Posterior vena cava (tissue), 2 donors: ENCODE data around the gene AKAP10. TPM values are rescaled to one million over a fixed set of nuclear protein-coding genes. Genes with fewer than 3 reads are reported as not detected.
"Not testable (repeated sequence)": the region's sequence is repeated elsewhere in the genome, so short reads cannot be mapped to it uniquely, and the experiment has no call there.

Experiments
- DNase-seq: peaks from one replicate; pipeline ENCODE4 v3.0.0-alpha.2; 2020; ENCODE audit warnings: low spot score
- intact Hi-C, 2 donors: fragments of 100-400 bp; cut with DNase I; formaldehyde crosslinking; loops; one replicate each; pipeline versions ENCODE4 v1.14.1 to v1.14.2; 2022 to 2023
- total RNA-seq, 2 donors: library from RNA; stranded (reverse); fragmentation: NEBNext Ultra II Directional; extraction: Animal tissue kit (Norgen Biotek cat#: 25700); gene quantifications; one replicate each; pipeline ENCODE4 v1.2.1, GENCODE V29; 2021
- donor health status: DM: yes; HTN: yes; CAD: no.
- donor health status: DM: yes; HTN: yes; CAD: no.

The AKAP10 gene
- total RNA-seq, 2 donors from 2014 or later: 35.5 to 37.0 TPM

- intact Hi-C loops: no loop called here
- no peak for DNase-seq
Measured at GRCh38 chr17:19986941-19987861, 9.6 kb upstream of the AKAP10 start.

GRCh38 chr17:19979917-19980770 is 2.5 kb upstream of the AKAP10 start:
- peak; percentile 87 for DNase-seq
- intact Hi-C loops: no loop called here

- intact Hi-C loops: no loop called here
- no peak for DNase-seq
Measured at GRCh38 chr17:19978805-19979211, 1.2 kb upstream of the AKAP10 start.

GRCh38 chr17:19978209-19978802 is 678 bp upstream of the AKAP10 start:
- DNase-seq: no peak
- intact Hi-C loops: no loop called here

GRCh38 chr17:19975601-19976000 is 2.0 kb downstream of the AKAP10 start:
- no peak for DNase-seq
- intact Hi-C loops: no loop called here

DNA sequence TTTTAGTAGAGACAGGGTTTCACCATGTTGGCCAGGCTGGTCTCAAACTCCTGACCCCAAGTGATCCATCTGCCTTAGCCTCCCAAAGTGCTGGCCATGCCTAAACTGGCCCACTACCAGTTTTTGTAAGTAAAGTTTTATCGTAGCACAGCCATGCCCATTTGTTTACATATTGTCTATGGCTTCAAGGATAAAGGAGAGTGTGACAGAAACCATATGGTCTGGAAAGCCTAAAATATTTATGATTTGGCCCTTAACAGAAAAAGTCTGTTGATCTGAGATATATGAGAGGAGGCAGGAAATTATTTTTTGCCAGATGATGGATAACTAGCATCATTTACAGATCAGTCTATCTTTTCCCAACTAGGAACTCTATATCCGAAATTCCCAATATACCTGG is 4.5 kb downstream of the AKAP10 start:
- no peak for DNase-seq
- intact Hi-C loops: no loop called here

DNA sequence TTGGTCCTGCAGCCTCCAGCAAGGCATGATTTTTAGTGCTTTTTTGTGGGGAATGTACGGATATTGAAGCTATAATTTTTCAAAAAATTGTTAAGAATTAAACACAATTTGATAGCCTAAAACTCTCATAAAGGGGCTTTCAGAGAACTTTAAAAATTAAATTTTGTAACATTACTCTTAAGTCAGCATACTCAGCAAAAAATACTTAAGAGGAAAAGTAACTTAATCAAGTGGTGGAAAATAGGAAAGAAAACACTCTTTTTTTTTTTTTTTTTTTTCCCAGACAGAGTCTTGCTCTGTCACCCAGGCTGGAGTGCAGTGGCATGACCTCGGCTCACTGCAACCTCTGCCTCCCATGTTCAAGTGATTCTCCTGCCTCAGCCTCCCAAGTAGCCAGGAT is 14.7 kb downstream of the AKAP10 start:
- DNase-seq, intact Hi-C loops: not testable (repeated sequence)

DNA sequence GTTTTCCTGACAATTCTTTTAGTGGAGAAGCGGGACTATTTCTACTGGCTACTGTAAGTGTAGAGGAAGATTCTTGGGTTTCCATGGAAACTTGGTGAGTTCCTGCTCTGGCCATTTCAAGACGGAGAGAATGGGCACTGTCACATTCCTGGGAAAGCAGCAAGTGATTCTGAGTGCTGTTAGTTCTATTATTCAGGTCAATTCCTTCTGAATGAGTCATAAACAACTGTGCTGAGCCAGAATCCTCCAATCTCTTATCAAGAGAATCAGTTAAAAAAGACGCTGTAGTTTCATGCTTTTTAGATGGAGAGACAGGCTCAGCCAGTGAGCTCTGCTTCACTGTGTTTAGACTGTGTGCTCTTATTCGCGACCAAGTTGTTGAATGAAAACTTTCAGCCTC is 19.6 kb downstream of the AKAP10 start:
- no peak for DNase-seq
- intact Hi-C loops: no loop called here

DNA sequence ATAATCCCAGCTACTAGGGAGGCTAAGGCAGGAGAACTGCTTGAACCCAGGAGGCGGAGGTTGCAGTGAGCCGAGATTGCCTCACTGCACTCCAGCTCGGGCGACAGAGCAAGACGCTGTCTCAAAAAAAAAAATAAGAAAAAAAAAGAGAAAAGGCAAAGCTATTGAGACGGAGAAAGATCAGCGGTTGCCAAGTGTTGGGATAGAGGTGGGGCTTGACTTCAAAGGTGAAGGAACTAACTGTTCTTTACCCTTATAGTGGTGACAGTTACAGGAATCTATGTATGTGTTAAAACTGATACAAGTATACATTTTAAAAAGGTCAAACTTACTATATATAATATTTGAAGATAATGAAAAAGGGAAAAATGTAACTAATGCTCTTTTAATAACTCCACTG is 22.5 kb downstream of the AKAP10 start:
- no peak for DNase-seq
- intact Hi-C loops: no loop called here

DNA sequence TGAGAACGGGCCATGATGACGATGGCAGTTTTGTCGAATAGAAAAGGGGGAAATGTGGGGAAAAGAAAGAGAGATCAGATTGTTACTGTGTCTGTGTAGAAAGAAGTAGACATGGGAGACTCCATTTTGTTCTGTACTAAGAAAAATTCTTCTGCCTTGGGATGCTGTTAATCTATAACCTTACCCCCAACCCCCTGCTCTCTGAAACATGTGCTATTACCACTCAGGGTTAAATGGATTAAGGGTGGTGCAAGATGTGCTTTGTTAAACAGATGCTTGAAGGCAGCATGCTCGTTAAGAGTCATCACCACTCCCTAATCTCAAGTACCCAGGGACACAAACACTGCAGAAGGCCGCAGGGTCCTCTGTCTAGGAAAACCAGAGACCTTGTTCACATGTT is 26.2 kb downstream of the AKAP10 start:
- intact Hi-C loops, DNase-seq: not testable (repeated sequence)

DNA sequence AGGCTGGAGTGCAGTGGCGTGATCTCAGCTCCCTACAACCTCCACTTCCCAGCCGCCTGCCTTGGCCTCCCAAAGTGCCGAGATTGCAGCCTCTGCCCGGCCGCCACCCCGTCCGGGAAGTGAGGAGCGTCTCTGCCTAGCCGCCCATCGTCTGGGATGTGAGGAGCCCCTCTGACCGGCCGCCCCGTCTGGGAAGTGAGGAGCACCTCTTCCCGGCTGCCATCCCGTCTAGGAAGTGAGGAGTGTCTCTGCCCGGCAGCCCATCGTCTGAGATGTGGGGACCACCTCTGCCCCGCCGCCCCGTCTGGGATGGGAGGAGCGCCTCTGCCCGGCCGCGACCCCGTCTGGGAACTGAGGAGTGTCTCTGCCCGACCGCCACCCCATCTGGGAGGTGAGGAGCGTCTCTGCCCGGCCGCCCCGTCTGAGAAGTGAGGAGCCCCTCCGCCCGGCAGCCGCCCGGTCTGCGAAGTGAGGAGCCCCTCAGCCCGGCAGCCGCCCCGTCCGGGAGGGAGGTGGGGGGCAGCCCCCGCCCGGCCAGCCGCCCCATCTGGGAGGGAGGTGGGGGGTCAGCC is 26.9 kb downstream of the AKAP10 start:
- DNase-seq, intact Hi-C loops: not testable (repeated sequence)

DNA sequence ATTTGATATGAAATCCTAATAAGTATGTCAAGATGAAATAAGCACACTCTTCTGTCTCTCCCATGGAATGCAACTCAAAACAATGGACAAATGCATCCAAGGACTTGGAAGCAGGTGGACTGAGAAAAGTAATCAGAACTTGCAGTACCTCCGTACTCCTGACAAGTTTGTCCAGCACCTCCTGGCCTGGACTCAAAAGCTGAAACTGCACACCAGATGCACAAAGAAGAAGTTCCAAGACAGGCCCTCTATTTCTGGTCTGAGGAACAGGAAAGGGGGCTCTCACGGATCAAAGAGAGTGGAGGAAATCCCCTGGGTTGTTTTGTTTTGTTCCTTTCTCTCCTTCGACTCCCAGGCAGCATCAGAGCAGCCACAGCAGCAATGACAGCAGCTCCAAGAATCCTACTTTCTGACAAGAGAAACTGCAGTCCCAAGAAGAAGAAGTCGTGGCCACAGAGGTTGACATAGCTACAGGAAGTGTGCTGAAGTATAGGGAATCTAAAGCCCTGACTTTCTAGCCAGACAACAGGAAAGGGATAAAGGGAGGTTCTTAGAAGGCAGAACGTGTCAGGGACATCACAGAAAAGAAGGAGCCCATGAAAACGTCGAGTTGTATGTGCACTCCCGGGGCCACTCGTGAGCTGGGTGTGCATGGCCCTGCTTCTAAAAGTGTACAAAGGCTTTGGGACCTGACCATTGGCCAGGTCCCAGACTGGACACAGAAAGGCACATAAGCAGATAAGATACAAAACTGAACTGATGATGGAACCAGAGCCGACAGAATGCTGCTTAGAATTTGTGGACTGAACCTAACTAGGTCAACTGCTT is 29.3 kb downstream of the AKAP10 start:
- intact Hi-C loops: no loop called here
- DNase-seq: no peak

DNA sequence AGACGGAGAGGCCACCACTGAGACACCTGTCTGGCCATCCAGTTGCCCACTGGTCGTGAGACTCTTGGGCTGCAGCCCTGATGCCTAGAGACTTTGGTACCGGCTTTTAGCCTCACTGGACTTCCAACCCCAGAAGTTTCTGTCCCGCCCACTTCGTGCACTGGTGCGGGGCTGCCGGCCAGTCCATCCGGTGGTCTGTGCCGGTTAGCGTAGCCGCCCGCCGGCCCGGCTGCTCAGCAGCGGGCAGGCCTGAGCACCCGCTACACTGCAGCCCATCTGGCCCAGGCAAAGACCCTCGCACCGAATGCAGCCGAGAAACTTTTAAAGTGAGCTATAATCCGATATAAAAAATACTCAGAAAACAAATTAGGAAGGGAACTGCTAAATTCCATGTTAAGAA is 30.7 kb downstream of the AKAP10 start:
- DNase-seq: no peak
- intact Hi-C loops: no loop called here

GRCh38 chr17:19945009-19945626 is 32.5 kb downstream of the AKAP10 start:
- intact Hi-C loops: no loop called here
- no peak for DNase-seq

DNA sequence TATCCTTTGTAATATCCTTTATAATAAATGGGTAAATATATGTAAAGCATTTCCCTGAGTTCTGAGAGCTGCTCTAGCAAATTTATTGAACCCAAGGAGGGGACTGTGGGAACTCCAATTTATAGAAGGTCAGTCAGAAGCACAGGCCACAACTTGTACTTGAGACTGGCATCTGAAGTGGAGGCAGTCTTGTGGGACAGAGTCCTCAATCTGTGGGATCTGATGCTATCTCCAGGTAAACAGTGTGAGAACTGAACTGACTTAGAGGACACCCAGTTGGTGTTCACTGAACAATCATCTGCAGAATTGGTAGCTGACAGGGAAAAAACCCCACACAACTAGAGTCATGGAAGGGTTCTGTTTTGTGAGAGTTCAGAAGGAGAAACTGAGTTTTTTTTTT is 34.0 kb downstream of the AKAP10 start:
- intact Hi-C loops: no loop called here
- DNase-seq: no peak

DNA sequence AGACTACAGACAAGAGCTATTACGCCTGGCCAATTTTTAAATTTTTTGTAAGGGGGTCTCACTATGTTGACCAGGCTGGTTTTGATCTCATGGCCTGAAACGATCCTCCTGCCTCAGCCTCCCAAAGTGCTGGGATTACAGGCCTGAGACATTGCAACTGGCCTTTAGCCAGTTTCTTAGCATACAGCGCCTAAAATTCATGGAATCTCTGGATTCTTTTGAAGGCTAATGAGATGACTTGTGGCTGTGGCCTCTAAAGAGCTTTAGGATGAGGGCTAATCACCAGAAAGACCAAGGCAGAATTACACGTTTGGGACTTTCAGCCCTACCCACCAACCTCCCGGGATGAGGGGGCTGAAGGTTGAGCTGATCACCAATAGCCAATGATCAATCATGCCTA is 34.6 kb downstream of the AKAP10 start:
- DNase-seq: no peak
- intact Hi-C loops: no loop called here

DNA sequence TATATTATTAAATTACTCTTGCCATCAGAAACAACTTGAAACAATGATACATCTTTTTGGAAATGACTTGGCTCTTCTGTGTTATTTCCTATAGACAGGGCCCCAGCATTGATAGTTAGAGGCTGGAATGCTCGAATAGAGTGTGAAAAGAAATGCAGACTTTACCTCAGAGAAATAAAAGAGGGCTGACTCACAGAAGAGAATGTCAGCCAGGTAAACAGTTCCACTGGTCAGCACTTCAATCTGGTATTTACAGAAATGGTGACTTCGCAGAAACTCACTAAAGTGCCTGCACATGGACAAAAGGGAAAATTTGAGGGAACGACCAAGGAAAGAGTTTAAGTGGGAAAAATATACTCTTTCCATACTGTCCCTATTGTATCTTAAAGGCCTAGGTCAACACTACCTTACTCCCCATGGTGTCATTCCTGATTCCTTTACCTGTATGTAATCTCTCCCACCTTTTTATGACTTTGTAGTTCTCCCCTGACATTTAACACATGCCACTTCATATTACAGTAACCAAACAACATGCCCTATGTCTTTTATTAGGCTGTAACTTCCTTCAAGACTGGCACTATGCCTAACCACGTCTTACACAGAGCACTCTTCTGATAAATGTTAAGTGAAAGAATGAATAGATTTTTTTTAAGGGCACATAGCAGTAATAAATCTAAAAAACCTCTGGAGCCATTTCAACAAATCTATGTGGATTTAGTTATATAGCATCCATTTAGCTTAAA is 36.7 kb downstream of the AKAP10 start:
- DNase-seq: no peak
- intact Hi-C loops: no loop called here
